Stimulated activated naive B cell treated with anti-CD40 and anti-IgM and Interleukin-4, amounts not matched to agents 10 μg/mL and 1 μg/mL and 100 μg/mL, for 72 hours (primary cell): Measurements from ENCODE around the gene OR12D3.

Experiments used
- ATAC-seq, 2 donors: fragments of 150-1000 bp; cut with Tn5 transposase; replicated peaks; 2 replicates each; pipeline ENCODE4 v1.10.0; 2021; ENCODE audit warnings: moderate library complexity in 1 of 2
- DNase-seq: peaks from one replicate; pipeline ENCODE4 v3.0.0; 2021
- H3K27ac Mint-ChIP-seq: one replicate; pipeline ENCODE4 v1.8.0; 2022; ENCODE audit warnings: mild to moderate bottlenecking, mixed read lengths
- H3K27me3 Mint-ChIP-seq, 2 donors: one replicate each; pipeline ENCODE4 v1.8.0; 2022; ENCODE audit warnings: mixed read lengths in 2 of 2
- H3K36me3 Mint-ChIP-seq, 2 donors: one replicate each; pipeline ENCODE4 v1.8.0; 2022; ENCODE audit warnings: mixed read lengths in 2 of 2, mild to moderate bottlenecking in 1 of 2
- H3K4me1 Mint-ChIP-seq, 2 donors: one replicate each; pipeline ENCODE4 v1.8.0; 2022; ENCODE audit warnings: mixed read lengths in 2 of 2, mild to moderate bottlenecking in 1 of 2
- H3K4me3 Mint-ChIP-seq, 2 donors: one replicate each; pipeline ENCODE4 v1.8.0; 2022; ENCODE audit warnings: mild to moderate bottlenecking in 2 of 2, mixed read lengths in 2 of 2, moderate library complexity in 1 of 2
- H3K9me3 Mint-ChIP-seq, 2 donors: one replicate each; pipeline ENCODE4 v1.8.0; 2022; ENCODE audit warnings: mixed read lengths in 2 of 2, mild to moderate bottlenecking in 1 of 2

OR12D3 gene

GRCh38 chr6:29336269-29336668 is 38.8 kb downstream of the OR12D3 start:
- Mint-ChIP-seq H3K4me1 (peaks cover 2 to 6% of the 10 kb centered on the region in 2 donors), H3K36me3 (no peaks in the 10 kb centered on the region), H3K4me3 (no peak overlapping the region), H3K27me3 (peaks cover 12 to 18% of the 10 kb centered on the region in 2 donors), H3K9me3 (peaks cover 0 to 7% of the 10 kb centered on the region in 2 donors), H3K27ac (no peak overlapping the region)
- ATAC-seq: no peak
- no peak for DNase-seq

GRCh38 chr6:29332676-29333075 is 42.4 kb downstream of the OR12D3 start:
- Mint-ChIP-seq H3K9me3 (peaks cover 0 to 10% of the 10 kb centered on the region in 2 donors), H3K27ac (no peak overlapping the region), H3K27me3 (peaks cover 19 to 21% of the 10 kb centered on the region in 2 donors), H3K36me3 (no peaks in the 10 kb centered on the region), H3K4me3 (no peak overlapping the region), H3K4me1 (peaks cover 2 to 6% of the 10 kb centered on the region in 2 donors)
- no peak for DNase-seq
- peak in 1 of 2 donors; percentile 14 for ATAC-seq

GRCh38 chr6:29325777-29326176 is 49.3 kb downstream of the OR12D3 start:
- Mint-ChIP-seq H3K4me3 (no peak overlapping the region), H3K36me3 (no peaks in the 10 kb centered on the region), H3K27me3 (peaks cover 17 to 18% of the 10 kb centered on the region in 2 donors), H3K27ac (no peak overlapping the region), H3K9me3 (peaks cover 0 to 2% of the 10 kb centered on the region in 2 donors), H3K4me1 (no peaks in the 10 kb centered on the region)
- no peak for ATAC-seq
- DNase-seq: no peak
